T-helper 1 cell (primary cell): ENCODE results near the gene DHRS11.
A peak's percentile ranks its signal among the peaks of the same experiment; 100 is the strongest.

Source experiments
- DNase-seq, 5 donors: peaks; one replicate each; pipeline ENCODE4 v3.0.0-alpha.2; 2012 to 2020
- total RNA-seq, 4 donors: gene quantifications; one replicate each; lab custom pipeline; 2026; lab: John Stamatoyannopoulos, UW

Gene DHRS11, protein sequence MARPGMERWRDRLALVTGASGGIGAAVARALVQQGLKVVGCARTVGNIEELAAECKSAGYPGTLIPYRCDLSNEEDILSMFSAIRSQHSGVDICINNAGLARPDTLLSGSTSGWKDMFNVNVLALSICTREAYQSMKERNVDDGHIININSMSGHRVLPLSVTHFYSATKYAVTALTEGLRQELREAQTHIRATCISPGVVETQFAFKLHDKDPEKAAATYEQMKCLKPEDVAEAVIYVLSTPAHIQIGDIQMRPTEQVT
- total RNA-seq: 1.9 to 5.3 (median 3.9) reads per million in 4 donors

DNA sequence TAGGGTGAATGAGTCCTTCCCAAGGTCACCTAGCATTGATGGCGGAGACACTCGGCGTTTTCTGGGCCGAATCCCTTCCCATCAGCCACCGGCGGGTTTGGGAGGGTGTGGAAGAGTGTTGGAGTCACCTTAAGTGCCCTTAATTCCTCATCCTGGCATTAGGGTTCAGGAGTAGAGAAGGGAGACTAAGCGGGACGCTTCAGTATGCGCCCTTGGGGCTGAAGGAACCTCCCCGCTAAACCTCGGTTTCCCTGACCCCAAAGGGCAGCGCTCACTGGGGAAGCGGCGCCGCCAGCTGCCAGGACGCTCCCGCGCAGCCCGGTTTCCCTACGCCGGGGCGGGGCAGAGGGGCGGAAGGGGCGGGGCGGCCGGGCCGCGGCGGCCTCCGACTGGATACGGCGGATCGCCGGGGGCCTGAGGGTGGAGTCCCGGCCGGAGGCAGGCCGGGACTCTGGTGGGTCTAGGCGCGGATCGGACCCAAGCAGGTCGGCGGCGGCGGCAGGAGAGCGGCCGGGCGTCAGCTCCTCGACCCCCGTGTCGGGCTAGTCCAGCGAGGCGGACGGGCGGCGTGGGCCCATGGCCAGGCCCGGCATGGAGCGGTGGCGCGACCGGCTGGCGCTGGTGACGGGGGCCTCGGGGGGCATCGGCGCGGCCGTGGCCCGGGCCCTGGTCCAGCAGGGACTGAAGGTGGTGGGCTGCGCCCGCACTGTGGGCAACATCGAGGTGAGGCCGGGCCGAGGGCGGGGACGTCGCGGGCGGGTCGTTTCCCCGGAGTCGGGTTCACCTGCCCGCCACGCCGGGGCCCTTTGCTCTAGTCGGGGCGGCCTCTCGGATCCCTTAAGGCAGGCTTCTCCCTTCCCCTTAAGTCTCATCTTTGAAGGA is at the start of gene DHRS11:
Gene DHRS11, plus strand, starts transcription at position 446 of the 882 bp plus-strand sequence. Its CDS starts 131 bp downstream, at position 577.
- peak; percentile 65 to 77 (median 69) for DNase-seq

DNA sequence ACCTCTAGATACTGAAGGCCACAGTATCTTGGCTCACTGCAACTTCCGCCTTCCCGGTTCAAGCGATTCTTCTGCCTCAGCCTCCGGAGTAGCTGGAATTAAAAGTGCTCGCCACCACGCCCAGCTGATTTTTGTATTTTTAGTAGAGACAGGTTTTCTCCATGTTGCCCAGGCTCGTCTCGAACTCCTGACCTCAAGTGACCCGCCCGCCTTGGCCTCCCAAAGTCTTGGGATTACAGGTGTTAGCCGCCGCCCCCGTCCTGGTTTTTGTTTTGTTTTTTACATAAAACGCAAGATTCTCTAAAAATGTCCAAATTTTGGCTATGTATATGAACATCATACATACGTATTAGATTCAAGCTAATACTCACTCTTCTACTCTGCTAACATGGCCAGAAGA is 48.9 kb upstream of the DHRS11 start:
- no peak for DNase-seq

DNA sequence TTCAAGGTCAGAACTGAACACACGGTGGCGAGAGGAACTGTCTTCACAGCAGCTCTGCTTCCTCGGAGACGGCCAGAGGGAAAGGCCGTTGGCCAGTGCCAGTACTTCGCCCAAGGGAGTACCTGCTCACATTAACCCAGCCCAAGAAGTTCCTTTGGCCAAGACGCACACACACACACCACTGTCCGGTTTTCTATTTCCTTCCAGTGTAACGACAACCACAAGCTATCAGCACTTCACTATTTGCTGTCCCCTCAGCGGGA is 47.7 kb upstream of the DHRS11 start:
- DNase-seq: peak in 1 of 5 donors; percentile 43

DNA sequence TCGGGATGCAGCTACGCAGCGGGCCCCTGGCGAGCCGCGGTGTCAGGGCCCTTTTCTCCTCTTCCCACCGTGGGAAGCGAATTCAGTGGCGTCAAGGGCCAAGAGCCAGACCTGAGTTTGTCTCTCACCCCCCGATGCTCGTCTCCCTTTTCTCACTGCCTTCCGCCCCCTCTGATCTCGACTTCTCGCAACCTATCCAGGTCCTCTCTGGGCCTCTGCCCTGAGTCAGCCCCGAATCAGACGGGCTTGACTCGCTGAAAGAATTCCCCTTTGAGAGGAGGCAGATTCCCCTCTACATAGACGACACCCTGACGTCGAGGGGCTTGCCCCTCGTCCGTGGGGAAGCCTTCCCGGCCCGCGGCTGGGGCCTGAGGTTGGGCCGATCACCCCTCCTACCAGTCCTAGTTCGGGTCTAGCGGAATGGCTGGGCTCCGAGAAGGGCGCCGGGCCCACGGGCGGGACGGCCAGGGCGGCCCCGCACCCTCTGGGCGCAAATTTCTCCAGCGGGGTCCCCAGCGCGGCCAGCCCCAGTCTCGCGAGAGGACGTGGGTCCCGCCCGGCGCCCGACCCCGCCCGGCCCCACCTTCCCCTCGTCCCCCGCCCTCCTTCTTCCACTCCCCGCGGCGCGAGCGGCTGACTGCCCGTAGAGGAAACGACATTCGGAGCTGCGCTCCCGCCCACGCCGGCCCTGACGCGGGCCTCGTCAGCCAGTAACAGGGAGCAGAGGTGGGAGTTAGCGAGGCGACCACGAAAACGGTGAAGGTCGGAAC is 47.2 kb upstream of the DHRS11 start, which contains the start of gene GGNBP2:
Gene GGNBP2, plus strand, starts transcription at position 613 of the 770 bp plus-strand sequence. CDS start 806 bp downstream, outside the sequence.
- peak; percentile 87 to 95 (median 91) for DNase-seq

DNA sequence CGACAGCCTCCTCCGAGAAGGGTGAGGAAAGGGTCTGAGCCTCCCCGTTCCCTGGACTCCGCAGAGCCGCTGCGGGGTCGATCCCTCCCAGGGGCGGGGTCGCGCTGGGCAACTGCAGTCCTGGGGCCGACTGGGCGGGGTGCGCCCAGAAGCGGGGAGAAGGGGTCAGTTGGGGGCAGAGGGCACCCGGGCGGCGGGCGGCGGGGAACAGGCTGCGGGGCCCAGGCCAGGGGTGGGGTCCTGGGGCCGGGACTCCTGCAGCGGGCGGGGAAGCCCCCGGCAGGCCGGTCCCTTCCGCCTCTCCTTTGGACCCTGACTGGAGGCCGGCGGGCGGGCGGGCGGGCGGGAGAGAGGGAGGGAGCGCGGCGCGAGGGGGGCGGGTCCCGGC is 46.6 kb upstream of the DHRS11 start:
- DNase-seq: no peak

DNA sequence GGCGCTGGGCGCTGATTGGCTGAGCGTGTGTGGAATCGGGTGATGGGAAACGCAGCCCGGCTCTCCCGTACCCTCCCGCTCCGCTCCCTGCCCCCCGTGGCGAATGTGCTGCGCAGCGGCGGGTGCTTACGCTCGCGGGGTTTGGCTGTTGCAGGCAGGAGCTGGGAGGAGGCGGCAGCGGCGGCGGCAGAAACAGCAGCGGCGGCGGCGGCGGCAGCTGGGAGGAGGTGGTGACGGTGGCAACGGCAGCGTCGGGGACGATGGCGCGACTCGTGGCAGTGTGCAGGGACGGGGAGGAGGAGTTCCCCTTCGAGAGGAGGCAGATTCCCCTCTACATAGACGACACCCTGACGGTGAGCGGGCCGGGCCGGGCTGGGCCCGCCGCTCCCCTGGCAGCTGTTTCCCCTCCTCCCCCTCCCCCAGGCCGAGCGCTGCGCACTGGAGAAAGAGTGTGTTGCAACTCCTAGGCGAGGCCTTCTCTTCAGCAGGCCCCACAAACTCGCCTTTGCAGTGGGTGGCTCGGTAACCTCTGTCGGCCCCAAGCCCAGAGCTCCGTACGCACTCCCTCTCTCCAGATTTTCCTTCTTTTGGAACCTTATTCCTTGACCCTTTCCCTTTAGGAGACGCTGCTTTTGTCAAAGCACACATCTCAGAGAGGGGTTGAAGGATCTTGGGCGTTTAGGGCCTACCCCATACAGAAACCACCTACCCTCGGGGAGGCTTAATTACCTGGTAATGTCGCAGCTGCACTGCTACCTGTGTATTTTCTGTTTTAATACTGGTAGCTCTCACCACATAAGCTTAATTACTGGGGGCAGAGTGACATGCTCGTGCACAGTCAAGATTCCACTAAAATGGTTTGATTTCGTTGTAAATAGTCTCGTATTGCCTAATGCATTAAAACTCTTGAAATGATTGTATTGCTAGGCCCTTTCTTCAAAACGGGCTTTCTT is 45.9 kb upstream of the DHRS11 start:
- DNase-seq: peak; percentile 92 to 97 (median 96)

DNA sequence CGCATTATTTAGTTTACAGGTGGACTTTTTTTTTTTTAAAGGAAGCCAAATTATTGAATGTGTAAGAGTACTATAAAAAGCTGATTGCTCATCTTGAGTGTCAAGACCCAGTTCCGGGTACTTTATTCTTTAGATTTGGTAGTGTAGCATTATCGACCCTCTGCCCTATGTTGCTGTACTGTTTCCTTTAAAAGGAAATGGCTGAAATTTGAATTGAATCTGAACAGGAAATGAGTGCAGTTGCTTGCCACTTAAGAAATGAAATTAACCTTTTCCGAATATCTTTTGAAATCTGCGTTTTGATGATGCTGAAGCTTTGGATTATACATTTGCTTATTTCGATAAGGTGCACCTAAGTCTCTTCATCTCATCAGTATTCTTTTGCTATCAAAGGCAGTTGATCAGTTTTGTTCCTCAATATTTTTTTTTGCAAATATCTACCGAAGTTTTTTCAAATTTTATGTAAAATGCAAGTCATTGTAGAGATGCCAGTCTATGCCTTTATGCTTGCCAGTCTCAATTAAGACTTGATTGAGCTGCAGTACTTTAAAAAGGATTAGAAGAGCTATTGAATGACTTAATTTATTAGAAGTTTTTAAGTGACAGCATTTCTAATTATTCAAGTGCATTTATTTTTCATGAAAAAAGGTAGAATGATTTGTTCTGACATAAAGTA is 45.1 kb upstream of the DHRS11 start:
- peak in 1 of 5 donors; percentile 21 for DNase-seq

DNA sequence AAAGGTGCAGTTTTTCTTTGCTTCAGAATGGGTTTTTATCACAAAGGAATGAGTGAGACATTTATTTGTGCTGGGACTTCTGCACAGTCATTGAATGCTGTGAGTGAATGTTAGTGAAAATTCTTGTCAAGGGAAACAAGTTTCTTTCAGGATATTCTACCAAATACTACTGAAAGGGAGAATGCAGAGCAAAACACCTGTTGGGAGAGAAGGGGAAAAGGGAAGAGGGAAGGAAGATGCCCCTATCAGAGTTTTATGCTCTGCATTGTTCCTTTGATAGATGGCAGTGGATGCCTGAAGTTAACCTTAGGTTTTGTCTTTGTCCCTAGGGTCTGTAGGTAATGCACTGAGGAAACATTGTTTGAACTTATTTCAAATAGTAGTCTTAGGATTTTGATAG is 43.9 kb upstream of the DHRS11 start:
- DNase-seq: no peak

DNA sequence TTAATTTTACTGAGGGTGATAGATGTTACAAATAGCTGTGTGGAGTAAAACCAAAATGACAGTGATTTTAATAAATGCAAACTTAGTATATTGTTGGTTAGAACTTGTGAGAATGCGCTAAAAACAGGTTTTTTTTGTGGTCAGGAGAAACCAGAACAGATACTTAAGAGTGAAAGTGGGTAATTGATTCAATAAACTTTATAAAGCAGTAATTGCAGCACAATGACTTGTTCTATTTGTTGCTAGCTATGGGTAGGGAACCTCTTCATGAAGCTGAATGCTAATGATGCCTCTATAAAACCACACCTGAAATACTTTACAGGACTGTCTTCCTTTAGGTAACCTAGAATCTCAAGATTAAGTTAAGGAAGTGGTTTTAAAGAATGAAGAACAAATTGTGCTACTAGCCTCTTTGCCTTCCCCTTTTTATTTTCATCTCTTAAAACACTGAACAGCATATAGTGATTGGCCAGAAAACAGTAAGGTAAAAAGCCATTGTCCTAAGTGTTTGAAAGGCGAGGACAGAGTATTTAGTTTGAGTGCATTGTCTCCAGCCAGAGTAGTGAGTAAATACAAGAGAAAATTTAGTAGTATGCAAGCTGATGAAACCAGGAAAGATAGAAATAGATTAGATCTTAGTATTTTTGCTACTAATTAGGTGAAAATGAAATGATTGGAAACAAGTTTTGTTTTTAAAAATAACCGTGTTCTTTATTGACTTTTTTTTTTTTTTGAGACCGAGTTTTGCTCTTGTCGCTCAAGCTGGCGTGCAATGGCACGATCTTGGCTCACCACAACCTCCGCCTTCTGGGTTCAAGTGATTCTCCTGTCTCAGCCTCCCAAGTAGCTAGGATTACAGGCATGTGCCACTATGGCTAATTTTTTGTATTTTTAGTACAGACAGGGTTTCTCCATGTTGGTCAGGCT is 40.9 kb upstream of the DHRS11 start:
- peak in 1 of 5 donors; percentile 17 for DNase-seq

DNA sequence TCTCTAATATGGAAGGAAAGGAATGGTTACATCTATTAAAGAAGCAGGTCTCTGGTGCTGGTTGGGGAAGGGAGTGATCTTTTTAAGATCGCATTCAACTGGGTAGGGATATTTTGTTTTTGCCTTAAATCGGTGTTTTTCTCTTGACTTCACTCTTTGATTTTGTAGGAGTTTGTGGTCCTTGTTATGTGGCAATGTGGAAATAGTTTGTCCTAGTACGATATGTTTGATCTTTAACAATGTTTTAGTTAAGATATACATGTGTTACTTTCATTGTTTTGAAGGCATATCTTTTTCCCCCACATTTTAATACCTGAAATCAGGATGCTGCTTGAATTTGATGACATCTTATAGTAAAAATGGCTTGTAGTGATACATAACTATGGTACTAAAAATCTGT is 38.2 kb upstream of the DHRS11 start:
- DNase-seq: no peak

DNA sequence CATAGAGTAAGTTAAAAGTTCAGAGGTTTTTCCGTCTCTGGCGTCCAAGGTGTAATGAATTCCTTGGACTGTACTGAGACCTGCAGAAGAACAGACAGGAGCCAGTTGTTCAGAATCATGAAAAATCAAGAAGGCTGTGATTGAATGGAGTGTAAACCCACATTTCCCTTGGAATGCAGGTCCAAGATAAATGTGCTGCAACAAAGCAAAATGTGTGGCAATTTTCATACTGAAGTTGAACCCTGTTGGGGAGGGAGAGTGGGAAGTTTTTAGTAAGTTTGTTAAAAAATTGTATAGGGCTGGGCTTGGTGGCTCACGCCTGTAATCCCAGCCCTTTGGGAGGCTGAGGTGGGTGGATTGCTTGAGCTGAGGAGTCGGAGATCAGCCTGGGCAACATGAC is 25.6 kb upstream of the DHRS11 start:
- DNase-seq: no peak

DNA sequence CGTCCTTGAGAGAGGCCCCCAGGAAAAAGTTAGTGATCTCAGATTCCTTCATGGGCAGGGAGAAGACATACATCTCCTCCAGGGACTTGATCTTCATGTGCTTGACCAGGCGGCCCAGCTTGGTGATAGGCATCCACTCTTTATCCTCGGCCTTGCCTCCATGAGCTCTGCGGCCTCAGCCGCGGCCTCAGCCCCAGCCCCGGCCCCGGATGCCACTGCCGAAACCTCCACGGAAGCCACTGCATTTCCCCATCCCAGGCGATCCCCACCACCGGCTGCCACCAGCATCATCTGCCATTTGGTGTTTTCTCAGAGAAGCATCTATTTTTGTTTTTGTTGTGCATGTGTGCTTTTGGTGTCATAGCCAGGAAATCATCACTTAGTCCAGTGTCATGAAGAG is 16.7 kb upstream of the DHRS11 start:
- DNase-seq: no peak

DNA sequence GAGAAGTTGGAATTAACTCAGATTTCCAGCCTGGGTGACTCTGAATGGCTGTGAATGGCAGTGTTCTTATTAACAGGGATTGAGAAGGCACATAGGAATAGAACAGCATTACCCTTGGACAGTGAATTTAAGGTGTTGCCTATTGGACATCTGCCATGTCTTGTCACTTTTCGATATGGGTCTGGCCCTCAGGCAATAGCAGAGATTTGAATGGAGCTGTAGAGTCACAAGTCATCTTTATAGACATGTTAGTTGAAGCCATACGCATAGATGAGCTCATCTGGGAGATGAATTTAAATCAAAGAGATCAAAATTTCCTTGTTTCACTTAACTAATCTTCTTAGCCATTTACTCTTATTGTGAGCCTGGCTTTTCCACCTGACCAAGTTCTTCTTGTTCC is 14.9 kb upstream of the DHRS11 start:
- no peak for DNase-seq

DNA sequence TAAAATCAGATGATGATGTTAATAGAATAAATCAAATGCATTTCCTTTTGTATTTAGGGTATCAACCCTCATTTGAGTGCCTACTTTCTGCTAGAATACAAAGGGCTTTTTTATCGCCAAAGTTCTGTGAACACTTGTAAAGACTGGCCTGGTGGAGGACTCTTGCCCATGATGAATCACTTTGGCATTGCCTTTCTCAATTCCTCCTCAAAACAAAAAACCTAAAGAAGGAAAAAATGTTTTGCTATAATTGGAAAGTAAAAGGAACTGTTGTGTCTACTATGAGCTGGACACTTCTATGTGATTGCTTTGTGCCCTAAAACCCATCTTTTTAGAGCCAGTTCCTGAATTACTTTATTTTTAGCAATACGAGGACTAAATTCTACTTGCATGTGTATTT is 13.0 kb upstream of the DHRS11 start:
- no peak for DNase-seq

DNA sequence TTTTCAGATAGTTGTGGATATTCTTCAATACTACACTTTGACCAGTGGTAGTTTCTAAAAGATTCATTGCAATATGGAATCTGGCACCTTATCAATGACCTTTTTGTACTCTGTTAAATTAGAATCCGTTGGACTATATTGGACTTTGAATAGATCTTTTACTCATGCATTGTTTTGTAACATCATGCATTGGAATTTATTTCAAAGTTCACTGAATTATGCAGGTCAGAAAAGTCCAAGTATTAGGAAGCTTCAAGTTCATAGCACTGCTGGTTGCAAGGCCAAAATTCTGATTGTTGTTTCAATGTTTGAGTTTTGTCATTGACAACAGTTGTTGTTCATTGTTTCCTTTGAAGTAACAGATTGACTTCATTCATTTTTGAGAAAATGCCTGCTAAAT is 7.9 kb upstream of the DHRS11 start:
- no peak for DNase-seq

DNA sequence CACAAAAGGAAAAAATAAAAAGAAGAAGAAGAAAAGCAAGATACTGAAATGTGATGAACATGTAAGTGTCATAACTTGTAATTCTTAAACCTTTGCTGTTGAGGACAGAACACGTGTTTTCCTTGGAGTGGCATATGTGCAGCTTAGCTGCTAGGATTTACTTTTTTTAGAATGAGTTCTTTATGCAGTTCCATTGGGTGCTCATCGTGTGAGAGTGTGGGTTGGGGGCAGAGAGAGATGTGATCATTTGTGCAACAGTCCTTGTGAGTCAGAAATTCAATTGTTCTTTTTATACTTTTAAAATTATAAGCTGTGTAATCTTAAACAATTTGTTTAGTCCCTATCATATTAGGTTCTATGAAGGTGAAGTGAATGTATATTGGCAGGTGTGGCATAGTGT is 5.5 kb upstream of the DHRS11 start:
- DNase-seq: no peak

DNA sequence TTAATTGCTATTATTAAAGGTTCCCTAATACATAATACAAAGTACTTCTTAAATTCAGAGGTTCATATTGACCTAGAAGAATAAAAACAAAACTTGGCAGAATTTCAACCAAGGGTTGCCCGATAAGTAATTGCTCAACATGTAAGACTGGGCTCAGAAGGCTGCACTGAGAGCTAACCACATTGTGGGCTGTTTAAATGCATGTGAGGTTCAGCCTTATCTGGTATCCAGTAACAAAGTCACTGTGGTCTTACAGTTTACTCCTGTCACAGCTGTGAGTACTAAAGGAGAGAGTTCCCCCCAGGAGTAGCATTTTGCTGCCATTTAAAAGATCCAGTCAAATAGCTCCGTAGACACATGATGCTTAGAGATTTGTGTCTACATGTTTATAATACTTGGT is 1.6 kb upstream of the DHRS11 start:
- no peak for DNase-seq

DNA sequence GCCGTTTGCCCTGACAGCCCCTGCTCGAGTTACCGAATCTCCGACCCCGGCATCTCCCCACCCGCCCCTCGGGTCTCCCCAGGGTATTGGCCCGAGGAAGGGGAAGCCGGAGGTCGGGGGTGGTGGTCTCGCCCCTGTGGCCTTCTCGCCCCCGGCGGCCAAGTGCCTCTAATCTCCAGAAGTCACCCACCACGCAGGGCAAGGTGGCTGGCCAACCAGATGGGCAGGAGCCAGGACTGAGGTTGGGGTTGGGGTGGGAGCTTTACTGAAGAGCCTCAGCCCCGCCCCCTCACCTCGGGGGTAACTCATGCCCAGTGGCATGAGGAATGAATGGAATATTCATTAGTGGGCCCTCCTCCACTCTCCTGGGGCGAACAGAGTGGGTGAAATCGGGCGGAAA is 637 bp downstream of the DHRS11 start:
- DNase-seq: no peak

DNA sequence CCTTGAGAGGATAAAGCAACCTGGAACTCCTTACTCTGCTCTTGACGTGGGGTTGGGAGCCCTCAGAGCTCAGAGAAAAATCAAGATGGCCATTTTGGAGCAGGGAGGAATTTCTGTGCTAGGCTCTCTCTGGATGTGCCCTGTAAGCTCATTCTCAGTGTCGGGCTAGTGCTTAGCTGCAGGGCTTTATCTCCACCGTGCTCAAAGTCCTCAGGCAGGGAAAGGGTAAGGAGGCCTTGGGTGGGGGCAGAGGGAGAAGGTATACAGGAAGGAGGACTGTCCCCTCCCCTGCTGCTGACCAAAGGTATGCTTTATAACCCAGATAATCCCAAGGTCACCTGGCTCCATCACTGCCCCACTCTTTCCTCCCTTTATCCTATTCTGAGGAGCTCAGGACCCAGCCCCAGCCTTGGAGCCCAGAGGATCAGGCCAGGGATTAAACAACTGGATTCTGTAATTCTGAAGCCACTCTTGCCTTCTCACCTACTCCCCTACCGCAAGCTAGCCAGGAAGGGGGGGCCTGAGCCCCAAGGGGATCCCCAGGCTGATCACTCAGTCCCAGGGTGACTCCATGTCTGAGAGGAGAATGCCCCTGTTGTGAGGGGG is 1.1 kb downstream of the DHRS11 start:
- no peak for DNase-seq
